HG03342 (cell line): Measurements from ENCODE around the gene MMP28.
"Not testable (repeated sequence)": the region's sequence is repeated elsewhere in the genome, so short reads cannot be mapped to it uniquely, and the experiment has no call there.

Experiments
- ATAC-seq: cut with Tn5 transposase; IDR thresholded peaks from one replicate; pipeline ENCODE4 v1.9.1; 2021; ENCODE audit warnings: mild to moderate bottlenecking, moderate library complexity; ENCODE audit not compliant: unreplicated experiment

Gene MMP28

GRCh38 chr17:35766903-35767510, 28.4 kb downstream of the MMP28 start:
- no peak for ATAC-seq

GRCh38 chr17:35766489-35766877, 29.0 kb downstream of the MMP28 start:
- ATAC-seq: no peak

GRCh38 chr17:35765756-35766488, 29.5 kb downstream of the MMP28 start:
- ATAC-seq: no peak

GRCh38 chr17:35765086-35765710, 30.2 kb downstream of the MMP28 start:
- ATAC-seq: no peak

GRCh38 chr17:35764123-35764991, 31.1 kb downstream of the MMP28 start:
- ATAC-seq: peak; percentile 89

- no peak for ATAC-seq
Observed at GRCh38 chr17:35763767-35764122, 31.7 kb downstream of the MMP28 start.

- no peak for ATAC-seq
Observed at GRCh38 chr17:35761601-35762000, 33.8 kb downstream of the MMP28 start.

GRCh38 chr17:35760587-35760986, 34.9 kb downstream of the MMP28 start, which contains the start of gene C17orf50:
Gene C17orf50, plus strand, starts transcription at chr17:35760887. Its CDS starts 55 bp downstream, at chr17:35760942.
- no peak for ATAC-seq

GRCh38 chr17:35757243-35757642, 38.2 kb downstream of the MMP28 start:
- no peak for ATAC-seq

- ATAC-seq: no peak
Observed at GRCh38 chr17:35752945-35753764, 42.3 kb downstream of the MMP28 start, which contains the start of gene GAS2L2. Gene GAS2L2, minus strand, starts transcription at chr17:35753239. Its CDS starts 389 bp downstream, at chr17:35752850.

GRCh38 chr17:35752471-35752870, 43.0 kb downstream of the MMP28 start:
- no peak for ATAC-seq

- not testable (repeated sequence) for ATAC-seq
Observed at GRCh38 chr17:35751541-35751940, 43.9 kb downstream of the MMP28 start.

GRCh38 chr17:35750526-35751395, 44.7 kb downstream of the MMP28 start:
- no peak for ATAC-seq

GRCh38 chr17:35749560-35750412, 45.7 kb downstream of the MMP28 start:
- ATAC-seq: no peak

- ATAC-seq: no peak
Observed at GRCh38 chr17:35748979-35749378, 46.5 kb downstream of the MMP28 start.

GRCh38 chr17:35748341-35748841, 47.0 kb downstream of the MMP28 start:
- ATAC-seq: no peak

- ATAC-seq: no peak
Observed at GRCh38 chr17:35747540-35748017, 47.9 kb downstream of the MMP28 start.

- ATAC-seq: no peak
Observed at GRCh38 chr17:35745749-35746320, 49.6 kb downstream of the MMP28 start.
